WI38 (cell line): Measurements from ENCODE around the gene NFIA.

Experiments
- H3K4me3 ChIP-seq: 2 replicates; pipeline ENCODE4 v1.5.1; 2011; ENCODE audit warnings: low read depth, mild to moderate bottlenecking, control low read depth, low read length
- CTCF ChIP-seq: IDR thresholded peaks from 2 replicates; pipeline ENCODE4 v1.5.1; 2012; ENCODE audit warnings: low read depth, mild to moderate bottlenecking, control low read depth, low read length

NFIA gene

GRCh38 chr1:61420243-61420642 is 337.9 kb downstream of the NFIA start:
- TF ChIP-seq CTCF = no peak
- H3K4me3 ChIP-seq = no peak overlapping the region

GRCh38 chr1:61420909-61421835 is 338.8 kb downstream of the NFIA start:
- no peak overlapping the region for H3K4me3 ChIP-seq
- no peak for TF ChIP-seq CTCF

- H3K4me3 ChIP-seq = no peak overlapping the region
- no peak for TF ChIP-seq CTCF
Measured at GRCh38 chr1:61423643-61424042, 341.3 kb downstream of the NFIA start.

GRCh38 chr1:61424382-61424781 is 342.0 kb downstream of the NFIA start:
- no peak for TF ChIP-seq CTCF
- no peak overlapping the region for H3K4me3 ChIP-seq

GRCh38 chr1:61425040-61425439 is 342.7 kb downstream of the NFIA start:
- H3K4me3 ChIP-seq = no peak overlapping the region
- no peak for TF ChIP-seq CTCF

GRCh38 chr1:61426254-61426653 is 343.9 kb downstream of the NFIA start:
- H3K4me3 ChIP-seq = no peak overlapping the region
- TF ChIP-seq CTCF = no peak

- no peak for TF ChIP-seq CTCF
- no peak overlapping the region for H3K4me3 ChIP-seq
Measured at GRCh38 chr1:61426885-61427284, 344.5 kb downstream of the NFIA start.
